ENCODE measurements around the gene BCO2.

BCO2 gene

GRCh38 chr11:112255067-112255720 is 79.9 kb downstream of the BCO2 start:
- DNase-seq: no peak

- DNase-seq: no peak
These were observed 85.2 kb downstream of the BCO2 start, which contains the start of gene PLET1 for GRCh38 chr11:112260490-112260889. PLET1 (minus strand) TSS chr11:112260860; CDS start chr11:112260589, 271 bp downstream.

- DNase-seq: no peak
These were observed 90.5 kb downstream of the BCO2 start for GRCh38 chr11:112265659-112266409.

GRCh38 chr11:112266410-112266778 is 91.1 kb downstream of the BCO2 start:
- DNase-seq: no peak

- no peak for DNase-seq
These were observed 91.9 kb downstream of the BCO2 start for GRCh38 chr11:112267188-112267591.

- DNase-seq: no peak
These were observed 93.1 kb downstream of the BCO2 start for GRCh38 chr11:112268406-112268805.
